Measurements from ENCODE around the gene TNRC18.
"Not testable (repeated sequence)": the region's sequence is repeated elsewhere in the genome, so short reads cannot be mapped to it uniquely, and the experiment has no call there.

TNRC18 gene

GRCh38 chr7:5295039-5296014 lies 128.3 kb downstream of the TNRC18 start:
- DNase-seq (ENCODE audit: low read depth in 2 of 2), result no peak

- DNase-seq (ENCODE audit: low read depth in 2 of 2), result no peak
Observed at GRCh38 chr7:5294169-5294987, 129.3 kb downstream of the TNRC18 start.

- DNase-seq (ENCODE audit: low read depth in 2 of 2), result not testable (repeated sequence)
Observed at GRCh38 chr7:5291711-5292335, 131.8 kb downstream of the TNRC18 start.

- DNase-seq (ENCODE audit: low read depth in 2 of 2), result no peak
Observed at GRCh38 chr7:5291301-5291700, 132.3 kb downstream of the TNRC18 start.

GRCh38 chr7:5289355-5289754 lies 134.3 kb downstream of the TNRC18 start:
- no peak for DNase-seq (ENCODE audit: low read depth in 2 of 2)

GRCh38 chr7:5288560-5288959 lies 135.1 kb downstream of the TNRC18 start:
- DNase-seq (ENCODE audit: low read depth in 2 of 2), result not testable (repeated sequence)

GRCh38 chr7:5287802-5288201 lies 135.8 kb downstream of the TNRC18 start:
- no peak for DNase-seq (ENCODE audit: low read depth in 2 of 2)

- DNase-seq (ENCODE audit: low read depth in 2 of 2), result not testable (repeated sequence)
Observed at GRCh38 chr7:5287373-5287772, 136.3 kb downstream of the TNRC18 start.

- no peak for DNase-seq (ENCODE audit: low read depth in 2 of 2)
Observed at GRCh38 chr7:5286933-5287332, 136.7 kb downstream of the TNRC18 start.

GRCh38 chr7:5284304-5285281 lies 139.0 kb downstream of the TNRC18 start:
- DNase-seq (ENCODE audit: low read depth in 2 of 2), result no peak

GRCh38 chr7:5283421-5284303 lies 140.0 kb downstream of the TNRC18 start:
- no peak for DNase-seq (ENCODE audit: low read depth in 2 of 2)

GRCh38 chr7:5282543-5283316 lies 140.9 kb downstream of the TNRC18 start, which contains the start of gene SLC29A4:
SLC29A4 (plus strand) TSS chr7:5282943; CDS start chr7:5287817, 4,874 bp downstream.
- no peak for DNase-seq (ENCODE audit: low read depth in 2 of 2)

GRCh38 chr7:5281598-5282500 lies 141.8 kb downstream of the TNRC18 start:
- not testable (repeated sequence) for DNase-seq (ENCODE audit: low read depth in 2 of 2)

- DNase-seq (ENCODE audit: low read depth in 2 of 2), result no peak
Observed at GRCh38 chr7:5279734-5280133, 143.9 kb downstream of the TNRC18 start.

- no peak for DNase-seq (ENCODE audit: low read depth in 2 of 2)
Observed at GRCh38 chr7:5278766-5279165, 144.9 kb downstream of the TNRC18 start.

GRCh38 chr7:5276611-5277010 lies 147.0 kb downstream of the TNRC18 start:
- no peak for DNase-seq (ENCODE audit: low read depth in 2 of 2)

- DNase-seq (ENCODE audit: low read depth in 2 of 2), result not testable (repeated sequence)
Observed at GRCh38 chr7:5276123-5276522, 147.5 kb downstream of the TNRC18 start.

- not testable (repeated sequence) for DNase-seq (ENCODE audit: low read depth in 2 of 2)
Observed at GRCh38 chr7:5275510-5275909, 148.1 kb downstream of the TNRC18 start.
